NCI-H146 (cell line): ENCODE results near the gene TMEM62.

Source experiments
- DNase-seq: peaks from one replicate; lab custom pipeline; 2025; lab: John Stamatoyannopoulos, UW

Gene TMEM62

DNA sequence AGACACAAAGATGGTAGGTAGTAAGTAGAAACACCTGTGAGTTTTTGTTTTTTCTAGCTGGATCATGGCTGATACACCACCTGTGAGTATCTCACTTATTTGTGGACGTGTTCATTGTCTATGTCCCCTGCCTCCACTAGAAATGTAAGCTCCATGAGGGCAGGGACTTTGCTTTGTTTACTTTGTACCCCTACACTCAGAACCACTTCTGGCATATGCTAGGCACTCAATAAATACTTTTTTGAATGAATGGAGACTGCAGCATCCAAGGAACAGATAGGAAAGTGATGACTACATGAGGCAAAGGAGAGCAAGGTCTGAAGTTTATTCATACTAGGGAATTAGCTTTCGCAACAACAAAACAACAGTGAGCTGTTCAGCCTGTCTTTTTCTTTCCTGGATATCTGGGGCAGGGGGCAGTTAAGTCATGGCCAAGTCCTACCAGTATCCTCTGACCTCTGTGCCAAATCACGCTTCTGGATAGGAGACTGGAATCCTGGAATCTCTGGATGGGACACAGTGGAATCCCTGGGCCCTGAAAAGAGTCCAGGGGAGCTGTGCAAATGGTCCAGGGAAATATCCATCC lies 99.0 kb downstream of the TMEM62 start:
- DNase-seq: no peak
